Stomach (tissue), 4 donors: ENCODE results near the gene ATP2B2.

Experiments used
- CTCF ChIP-seq, 7 experiments: fragments of 450-650 bp in 4 of 7; fragments of 200-600 bp in 3 of 7; sonication (generic) in 3 of 7; IDR thresholded peaks; one replicate each; pipeline ENCODE4 v1.5.1; 2016 to 2019; ENCODE audit warnings: antibody characterized with exemption in 7 of 7, control low read depth in 2 of 7, mild to moderate bottlenecking in 1 of 7
- EP300 ChIP-seq: sonication (generic); formaldehyde crosslinking; IDR thresholded peaks from one replicate; pipeline ENCODE4 v1.6.1; 2017; ENCODE audit warnings: antibody characterized with exemption
- POLR2A ChIP-seq, 4 donors: fragments of 450-650 bp; IDR thresholded peaks; one replicate each; pipeline ENCODE4 v1.6.1; 2016; ENCODE audit warnings: antibody characterized with exemption in 4 of 4, control low read depth in 2 of 4, mild to moderate bottlenecking in 1 of 4, moderate library complexity in 1 of 4

- TF ChIP-seq CTCF (IDR thresholded peaks at IDR 0.05) (no peak), EP300 (no peak), POLR2A (IDR thresholded peaks at IDR 0.05) (no peak)
These were observed 57.7 kb downstream of the ATP2B2 start for GRCh38 chr3:10447527-10448260.
